Measurements from ENCODE around the gene HADH. TPM values are rescaled to one million over a fixed set of nuclear protein-coding genes. Genes with fewer than 3 reads are reported as not detected.

HADH gene
- total and polyA plus RNA-seq, 4 donors = 37.6 to 43.9 (median 40.6) TPM

- WGBS, 2 donors = 92 to 97% methylated on average over 2 of the region's 2 CpGs
Observed at GRCh38 chr4:107997794-107998193, 8.1 kb downstream of the HADH start.

GRCh38 chr4:107999932-108000539, 10.3 kb downstream of the HADH start:
- H3K27me3 ChIP-seq (ENCODE audit: control insufficient read depth in 3 of 3, insufficient read depth in 3 of 3, low read length in 2 of 3) = no peaks in the 10 kb centered on the region

More at GRCh38 chr4:107997794-107998193, 8.1 kb downstream of the HADH start:
- TF ChIP-seq, protein P1, sequence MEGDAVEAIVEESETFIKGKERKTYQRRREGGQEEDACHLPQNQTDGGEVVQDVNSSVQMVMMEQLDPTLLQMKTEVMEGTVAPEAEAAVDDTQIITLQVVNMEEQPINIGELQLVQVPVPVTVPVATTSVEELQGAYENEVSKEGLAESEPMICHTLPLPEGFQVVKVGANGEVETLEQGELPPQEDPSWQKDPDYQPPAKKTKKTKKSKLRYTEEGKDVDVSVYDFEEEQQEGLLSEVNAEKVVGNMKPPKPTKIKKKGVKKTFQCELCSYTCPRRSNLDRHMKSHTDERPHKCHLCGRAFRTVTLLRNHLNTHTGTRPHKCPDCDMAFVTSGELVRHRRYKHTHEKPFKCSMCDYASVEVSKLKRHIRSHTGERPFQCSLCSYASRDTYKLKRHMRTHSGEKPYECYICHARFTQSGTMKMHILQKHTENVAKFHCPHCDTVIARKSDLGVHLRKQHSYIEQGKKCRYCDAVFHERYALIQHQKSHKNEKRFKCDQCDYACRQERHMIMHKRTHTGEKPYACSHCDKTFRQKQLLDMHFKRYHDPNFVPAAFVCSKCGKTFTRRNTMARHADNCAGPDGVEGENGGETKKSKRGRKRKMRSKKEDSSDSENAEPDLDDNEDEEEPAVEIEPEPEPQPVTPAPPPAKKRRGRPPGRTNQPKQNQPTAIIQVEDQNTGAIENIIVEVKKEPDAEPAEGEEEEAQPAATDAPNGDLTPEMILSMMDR (IDR thresholded peaks at IDR 0.05; ENCODE audit: control extremely low read depth, extremely low read depth) = no peak
- DNase-seq (no peak), ATAC-seq (ENCODE audit: insufficient read depth, low FRiP score) (no peak)
- H3K9ac ChIP-seq (ENCODE audit: insufficient read depth in 1 of 2, low read length in 2 of 2) = no peak overlapping the region
- H3K27ac ChIP-seq (ENCODE audit: low read depth in 1 of 2, low read length in 1 of 2) = peak overlapping the region; percentile 54 to 94
- no peaks in the 10 kb centered on the region for H3K27me3 ChIP-seq (ENCODE audit: control insufficient read depth in 3 of 3, insufficient read depth in 3 of 3, low read length in 2 of 3)
- H3K4me3 ChIP-seq = no peak overlapping the region
- peaks cover 0 to 4% (median 3%) of the 10 kb centered on the region in 4 donors for H3K36me3 ChIP-seq (ENCODE audit: control insufficient read depth in 4 of 4, insufficient read depth in 4 of 4, low read length in 4 of 4)
- peaks cover 0 to 34% (median 12%) of the 10 kb centered on the region in 5 donors for H3K4me1 ChIP-seq (ENCODE audit: control insufficient read depth in 5 of 5, insufficient read depth in 5 of 5, low read length in 5 of 5)
- H3K9me3 ChIP-seq (ENCODE audit: control insufficient read depth in 4 of 4, insufficient read depth in 3 of 4, low read length in 3 of 4) = no peaks in the 10 kb centered on the region

DNA sequence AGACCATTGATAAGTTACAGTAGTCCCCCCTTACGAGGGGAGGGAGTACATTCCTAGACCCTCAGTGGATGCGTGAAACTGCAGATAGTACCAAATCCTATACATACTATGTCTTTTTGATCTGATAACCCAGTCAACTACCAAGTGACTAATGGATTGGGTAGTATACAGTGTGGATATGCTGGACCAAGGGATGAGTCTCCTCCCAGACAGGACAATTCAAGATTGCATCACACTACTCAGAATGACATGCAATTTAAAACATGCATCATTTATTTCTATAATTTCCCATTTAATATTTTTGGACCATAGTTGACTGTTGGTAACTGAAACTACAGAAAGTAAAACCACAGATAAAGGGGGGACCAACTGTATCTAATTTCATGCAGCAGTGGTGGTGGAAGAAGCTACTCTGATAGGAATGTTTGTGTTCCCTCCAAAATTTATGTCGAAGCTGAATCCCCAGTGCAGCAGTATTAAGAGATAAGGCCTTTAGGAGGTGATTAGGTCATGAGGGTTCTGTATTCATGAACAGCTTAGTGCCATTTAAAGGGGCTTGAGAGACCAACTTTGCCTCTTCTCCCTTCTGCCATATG, 11.9 kb downstream of the HADH start:
- peaks cover 0 to 4% (median 1%) of the 10 kb centered on the region in 4 donors for H3K36me3 ChIP-seq (ENCODE audit: control insufficient read depth in 4 of 4, insufficient read depth in 4 of 4, low read length in 4 of 4)
- 91 to 97% methylated on average over 3 of the region's 3 CpGs for WGBS, 2 donors
- peaks cover 0 to 37% (median 0%) of the 10 kb centered on the region in 5 donors for H3K4me1 ChIP-seq (ENCODE audit: control insufficient read depth in 5 of 5, insufficient read depth in 5 of 5, low read length in 5 of 5)
- H3K27me3 ChIP-seq (ENCODE audit: control insufficient read depth in 3 of 3, insufficient read depth in 3 of 3, low read length in 2 of 3) = no peaks in the 10 kb centered on the region
- H3K27ac ChIP-seq (ENCODE audit: low read depth in 1 of 2, low read length in 1 of 2) = peak overlapping the region in 1 of 2 donors; percentile 48
- ATAC-seq (ENCODE audit: insufficient read depth, low FRiP score) = no peak
- DNase-seq = no peak
- no peak overlapping the region for H3K4me3 ChIP-seq
- no peak overlapping the region for H3K9ac ChIP-seq (ENCODE audit: insufficient read depth in 1 of 2, low read length in 2 of 2)
- TF ChIP-seq, protein P1 (IDR thresholded peaks at IDR 0.05; ENCODE audit: control extremely low read depth, extremely low read depth) = no peak
- no peaks in the 10 kb centered on the region for H3K9me3 ChIP-seq (ENCODE audit: control insufficient read depth in 4 of 4, insufficient read depth in 3 of 4, low read length in 3 of 4)

More at GRCh38 chr4:107999932-108000539, 10.3 kb downstream of the HADH start:
- TF ChIP-seq, protein P1 (IDR thresholded peaks at IDR 0.05; ENCODE audit: control extremely low read depth, extremely low read depth) = no peak
- Histone ChIP-seq H3K27ac (ENCODE audit: low read depth in 1 of 2, low read length in 1 of 2) (peak overlapping the region in 1 of 2 donors; percentile 67), H3K4me1 (ENCODE audit: control insufficient read depth in 5 of 5, insufficient read depth in 5 of 5, low read length in 5 of 5) (peaks cover 0 to 30% (median 0%) of the 10 kb centered on the region in 5 donors), H3K9ac (ENCODE audit: insufficient read depth in 1 of 2, low read length in 2 of 2) (no peak overlapping the region), H3K4me3 (no peak overlapping the region), H3K36me3 (ENCODE audit: control insufficient read depth in 4 of 4, insufficient read depth in 4 of 4, low read length in 4 of 4) (peaks cover 0 to 4% (median 3%) of the 10 kb centered on the region in 4 donors), H3K9me3 (ENCODE audit: control insufficient read depth in 4 of 4, insufficient read depth in 3 of 4, low read length in 3 of 4) (no peaks in the 10 kb centered on the region)
- DNase-seq = no peak
- ATAC-seq (ENCODE audit: insufficient read depth, low FRiP score) = no peak
- 63 to 77% methylated on average over 2 of the region's 2 CpGs for WGBS, 2 donors
